H9 (cell line): ENCODE measurements around the gene MORC4. TPM values are rescaled to one million over a fixed set of nuclear protein-coding genes. Genes with fewer than 3 reads are reported as not detected.

Source experiments
- DNase-seq: peaks from one replicate; pipeline ENCODE4 v3.0.0-alpha.2; 2017
- H2AFZ ChIP-seq: one replicate; pipeline ENCODE4 v1.6.1; 2013; ENCODE audit warnings: mild to moderate bottlenecking, low read length, control low read depth, moderate library complexity
- H2AK5ac ChIP-seq: 2 replicates; pipeline ENCODE4 v1.6.1; 2013; ENCODE audit warnings: low read length, control low read depth, mixed read lengths; ENCODE audit not compliant: insufficient read length
- H2BK120ac ChIP-seq: one replicate; pipeline ENCODE4 v1.6.1; 2013; ENCODE audit warnings: low read depth, mild to moderate bottlenecking, low read length, control low read depth, inconsistent platforms; ENCODE audit not compliant: poor library complexity, severe bottlenecking
- H2BK12ac ChIP-seq: 2 replicates; pipeline ENCODE4 v1.6.1; 2013; ENCODE audit warnings: low read length, control low read depth, mixed read lengths, low read depth; ENCODE audit not compliant: insufficient read length
- H2BK15ac ChIP-seq: 2 replicates; pipeline ENCODE4 v1.6.1; 2013; ENCODE audit warnings: low read depth, low read length, control low read depth
- H2BK20ac ChIP-seq: one replicate; pipeline ENCODE4 v1.6.1; 2013; ENCODE audit warnings: low read depth, mild to moderate bottlenecking, low read length, control low read depth, inconsistent platforms; ENCODE audit not compliant: poor library complexity, severe bottlenecking
- H2BK5ac ChIP-seq: 2 replicates; pipeline ENCODE4 v1.6.1; 2013; ENCODE audit warnings: low read length, control low read depth, mixed read lengths; ENCODE audit not compliant: insufficient read length
- H3K14ac ChIP-seq: 2 replicates; pipeline ENCODE4 v1.6.1; 2013; ENCODE audit warnings: low read length, control low read depth; ENCODE audit not compliant: insufficient read depth
- H3K18ac ChIP-seq: 2 replicates; pipeline ENCODE4 v1.6.1; 2013; ENCODE audit warnings: low read depth, mild to moderate bottlenecking, mixed read lengths, low read length, control low read depth; ENCODE audit not compliant: insufficient read length
- H3K23ac ChIP-seq: 2 replicates; pipeline ENCODE4 v1.6.1; 2013; ENCODE audit warnings: low read length, control low read depth, mixed read lengths, low read depth; ENCODE audit not compliant: insufficient read length
- H3K23me2 ChIP-seq: 2 replicates; pipeline ENCODE4 v1.6.1; 2013; ENCODE audit warnings: low read depth, mild to moderate bottlenecking, mixed read lengths, low read length, control low read depth; ENCODE audit not compliant: insufficient read length, poor library complexity, severe bottlenecking
- H3K27ac ChIP-seq: 2 replicates; pipeline ENCODE4 v1.5.1; 2013; ENCODE audit warnings: low read length, control low read depth, mixed read lengths, low read depth; ENCODE audit not compliant: insufficient read length
- H3K27me3 ChIP-seq: 2 replicates; pipeline ENCODE4 v1.6.1; 2013; ENCODE audit warnings: low read length, control low read depth, inconsistent platforms; ENCODE audit not compliant: insufficient read depth
- H3K4ac ChIP-seq: 2 replicates; pipeline ENCODE4 v1.6.1; 2013; ENCODE audit warnings: low read depth, mild to moderate bottlenecking, control low read depth, inconsistent platforms, low read length, moderate library complexity
- H3K4me1 ChIP-seq: 2 replicates; pipeline ENCODE4 v1.6.1; 2013; ENCODE audit warnings: low read length, control low read depth, inconsistent platforms; ENCODE audit not compliant: insufficient read depth
- H3K4me2 ChIP-seq: 2 replicates; pipeline ENCODE4 v1.6.1; 2013; ENCODE audit warnings: low read length, control low read depth, mixed read lengths; ENCODE audit not compliant: insufficient read length, insufficient read depth
- H3K56ac ChIP-seq: 2 replicates; pipeline ENCODE4 v1.6.1; 2013; ENCODE audit warnings: low read depth, mild to moderate bottlenecking, mixed read lengths, low read length, control low read depth; ENCODE audit not compliant: insufficient read length
- H3K79me1 ChIP-seq: 2 replicates; pipeline ENCODE4 v1.6.1; 2013; ENCODE audit warnings: low read depth, mild to moderate bottlenecking, moderate library complexity, low read length, control low read depth, inconsistent platforms; ENCODE audit not compliant: insufficient read depth, poor library complexity, severe bottlenecking
- H3K79me2 ChIP-seq: 2 replicates; pipeline ENCODE4 v1.6.1; 2013; ENCODE audit warnings: low read length, control low read depth, inconsistent platforms; ENCODE audit not compliant: insufficient read depth
- H3K9ac ChIP-seq: 2 replicates; pipeline ENCODE4 v1.6.1; 2013; ENCODE audit warnings: low read length, control low read depth, mixed read lengths; ENCODE audit not compliant: insufficient read length; ENCODE audit errors: extremely low read depth
- H3K9me3 ChIP-seq: one replicate; pipeline ENCODE4 v1.6.1; 2013; ENCODE audit warnings: low read depth, low read length, inconsistent platforms; ENCODE audit not compliant: control insufficient read depth
- H3T11ph ChIP-seq: one replicate; pipeline ENCODE4 v1.6.1; 2013; ENCODE audit warnings: mild to moderate bottlenecking, low read length, control low read depth, inconsistent platforms
- H4K20me1 ChIP-seq: one replicate; pipeline ENCODE4 v1.6.1; 2013; ENCODE audit not compliant: control insufficient read depth, insufficient read length, insufficient read depth
- H4K5ac ChIP-seq: 2 replicates; pipeline ENCODE4 v1.6.1; 2013; ENCODE audit warnings: low read depth, mild to moderate bottlenecking, mixed read lengths, low read length, control low read depth; ENCODE audit not compliant: insufficient read length
- H4K8ac ChIP-seq: replicated peaks from 2 replicates; pipeline ENCODE4 v1.6.1; 2013; ENCODE audit warnings: low read length, control low read depth, mixed read lengths, low read depth; ENCODE audit not compliant: insufficient read length
- H4K91ac ChIP-seq: 2 replicates; pipeline ENCODE4 v1.6.1; 2013; ENCODE audit warnings: low read depth, mild to moderate bottlenecking, moderate library complexity, mixed read lengths, low read length, control low read depth; ENCODE audit not compliant: insufficient read length
- H3K27ac Mint-ChIP-seq, 3 experiments: 2 replicates in 2 of 3; 3 replicates in 1 of 3; pipeline ENCODE4 v1.8.0; 2020 to 2021; ENCODE audit warnings: mixed read lengths in 3 of 3, mild to moderate bottlenecking in 1 of 3, moderate library complexity in 1 of 3
- H3K27me3 Mint-ChIP-seq: 2 replicates; pipeline ENCODE4 v1.8.0; 2021; ENCODE audit warnings: low read depth, mild to moderate bottlenecking, moderate library complexity, mixed read lengths
- H3K36me3 Mint-ChIP-seq, 3 experiments: 2 replicates in 2 of 3; 3 replicates in 1 of 3; pipeline ENCODE4 v1.8.0; 2020 to 2021; ENCODE audit warnings: low read depth in 3 of 3, mixed read lengths in 3 of 3; ENCODE audit not compliant: insufficient read depth in 1 of 3
- H3K4me1 Mint-ChIP-seq, 2 experiments: 2 replicates each; pipeline ENCODE4 v1.8.0; 2020; ENCODE audit warnings: mixed read lengths in 2 of 2
- H3K4me3 Mint-ChIP-seq, 2 experiments: 2 replicates in 1 of 2; 3 replicates in 1 of 2; pipeline ENCODE4 v1.8.0; 2020 to 2021; ENCODE audit warnings: mild to moderate bottlenecking in 2 of 2, mixed read lengths in 2 of 2, moderate library complexity in 1 of 2
- H3K9me3 Mint-ChIP-seq, 2 experiments: 2 replicates in 1 of 2; 3 replicates in 1 of 2; pipeline ENCODE4 v1.8.0; 2020; ENCODE audit warnings: mild to moderate bottlenecking in 2 of 2, mixed read lengths in 2 of 2, moderate library complexity in 1 of 2
- CTCF ChIP-seq: fragments of 200-600 bp; sonication (generic); conservative IDR thresholded peaks from 3 replicates; pipeline ENCODE4 v1.8.0; 2021; ENCODE audit warnings: antibody characterized with exemption, mild to moderate bottlenecking
- WGBS: extraction: QIAGEN DNeasy Blood & Tissue Kit; methylation state at CpG from one replicate; pipeline ENCODE4 v1.1.7; 2013; ENCODE audit warnings: missing lambda C conversion rate, low lambda C conversion rate, mixed read lengths; ENCODE audit not compliant: insufficient read length; ENCODE audit errors: extremely low coverage; 5-methylcytosine and 5-hydroxymethylcytosine counted together
- total RNA-seq: library from RNA; stranded (reverse); gene quantifications from 2 replicates; pipeline ENCODE4 v1.2.1, GENCODE V29; 2021

MORC4 gene
- total RNA-seq, 1 experiment from 2014 or later, result 4.3 TPM

GRCh38 chrX:106932492-106932923, 67.5 kb downstream of the MORC4 start:
- no peak overlapping the region for H3K4me3 Mint-ChIP-seq
- WGBS, result no CpG with 5 or more reads among the region's 4 CpGs

More at GRCh38 chrX:106932492-106932923, 67.5 kb downstream of the MORC4 start:
- Histone ChIP-seq H3K79me2 (no peaks in the 10 kb centered on the region), H3K79me1 (no peaks in the 10 kb centered on the region), H3K4me1 (no peaks in the 10 kb centered on the region), H4K20me1 (no peaks in the 10 kb centered on the region), H4K8ac (no peak overlapping the region), H2AFZ (no peak overlapping the region), H3K27me3 (no peaks in the 10 kb centered on the region), H2BK12ac (no peak overlapping the region), H4K91ac (no peak overlapping the region), H3K4me2 (no peak overlapping the region), H3K9ac (no peak overlapping the region), H3K23ac (no peak overlapping the region), H3K23me2 (no peaks in the 10 kb centered on the region), H2BK120ac (no peak overlapping the region), H2BK5ac (no peak overlapping the region), H3K14ac (no peak overlapping the region), H2BK15ac (no peak overlapping the region), H3K18ac (no peak overlapping the region), H2AK5ac (no peak overlapping the region), H4K5ac (no peak overlapping the region), H2BK20ac (no peak overlapping the region), H3K27ac (no peak overlapping the region), H3K56ac (no peak overlapping the region), H3K4ac (no peak overlapping the region), H3T11ph (no peak overlapping the region), H3K9me3 (peaks cover 4% of the 10 kb centered on the region)
- no peaks in the 10 kb centered on the region for H3K4me1 Mint-ChIP-seq
- no peak for DNase-seq
- no peak for TF ChIP-seq CTCF
- peaks cover 0 to 23% of the 10 kb centered on the region in 2 experiments; a peak in 2 of 5 replicates for H3K9me3 Mint-ChIP-seq
- H3K36me3 Mint-ChIP-seq, result no peaks in the 10 kb centered on the region; a peak in 1 of 7 replicates
- H3K27ac Mint-ChIP-seq, result no peak overlapping the region
- H3K27me3 Mint-ChIP-seq, result no peaks in the 10 kb centered on the region; the same call in 1 of the 2 replicates
